Large intestine (tissue), 12 donors: ENCODE results near the gene S1PR2. TPM values are rescaled to one million over a fixed set of nuclear protein-coding genes. Genes with fewer than 3 reads are reported as not detected.

Experiments
- DNase-seq, 2 donors: peaks; one replicate each; pipeline versions ENCODE4 v3.0.0 to v3.0.0-alpha.2; 2013
- H3K27ac ChIP-seq: one replicate; pipeline ENCODE4 v1.5.1; 2013; ENCODE audit warnings: low read length
- H3K27me3 ChIP-seq: 2 replicates; pipeline ENCODE4 v1.6.1; 2013; ENCODE audit warnings: low read length; ENCODE audit not compliant: control insufficient read depth, insufficient read depth
- H3K36me3 ChIP-seq: 2 replicates; pipeline ENCODE4 v1.6.1; 2013; ENCODE audit warnings: low read length; ENCODE audit not compliant: control insufficient read depth, insufficient read depth
- H3K4me1 ChIP-seq: one replicate; pipeline ENCODE4 v1.6.1; 2013; ENCODE audit warnings: low read length; ENCODE audit not compliant: control insufficient read depth, insufficient read depth
- H3K4me3 ChIP-seq: one replicate; pipeline ENCODE4 v1.5.1; 2013; ENCODE audit warnings: low read length
- H3K9me3 ChIP-seq: one replicate; pipeline ENCODE4 v1.6.1; 2013; ENCODE audit warnings: mild to moderate bottlenecking, low read depth, low read length, moderate library complexity; ENCODE audit not compliant: control insufficient read depth
- WGBS: methylation state at CpG from one replicate; pipeline ENCODE4 v1.1.5; 2013; ENCODE audit warnings: low lambda C conversion rate; ENCODE audit not compliant: insufficient coverage; 5-methylcytosine and 5-hydroxymethylcytosine counted together
- long read RNA-seq, 11 donors: transcript quantifications; one replicate each; lab custom pipeline, GENCODE V29; 2026
- polyA plus RNA-seq: library from polyadenylated mRNA; unstranded; fragments of 120-200 nt; gene quantifications from one replicate; pipeline ENCODE4 v1.2.1, GENCODE V29; 2013

S1PR2 gene
- 4.4 TPM for polyA plus RNA-seq
- long read RNA-seq, donor 1, result 0 reads
- long read RNA-seq, donor 2, partial matches to known transcripts, result 0 of 1 reads
- long read RNA-seq, donor 2, other reads (novel, unspliced or antisense), result 0 of 1 reads
- long read RNA-seq, donor 3, result 0 reads
- long read RNA-seq, donor 4, result 0 reads
- long read RNA-seq, donor 5, partial matches to known transcripts, result 0 of 2 reads
- long read RNA-seq, donor 5, other reads (novel, unspliced or antisense), result 0 of 2 reads
- long read RNA-seq, donor 6, result 0 reads
- long read RNA-seq, donor 7, partial matches to known transcripts, result 0 of 1 reads
- long read RNA-seq, donor 7, other reads (novel, unspliced or antisense), result 0 of 1 reads
- long read RNA-seq, donor 8, result 0 reads
- long read RNA-seq, donor 9, result 0 reads
- long read RNA-seq, donor 10, partial matches to known transcripts, result 0 of 1 reads
- long read RNA-seq, donor 10, other reads (novel, unspliced or antisense), result 0 of 1 reads
- long read RNA-seq, donor 11, partial matches to known transcripts, result 0 of 1 reads
- long read RNA-seq, donor 11, other reads (novel, unspliced or antisense), result 0 of 1 reads

GRCh38 chr19:10230861-10231611 lies at the start of gene S1PR2:
Gene S1PR2, minus strand, starts transcription at chr19:10231331. Its CDS starts 6,426 bp downstream, at chr19:10224905.
- H3K27me3 ChIP-seq, result peaks cover 9% of the 10 kb centered on the region
- peak within 1 kb of the TSS; percentile 80 for H3K4me3 ChIP-seq
- peak; percentile 68 to 71 for DNase-seq
- H3K27ac ChIP-seq, result peak within 1 kb of the TSS; percentile 77
- WGBS, result no CpG with 5 or more reads among the region's 73 CpGs
- no peaks in the 10 kb centered on the region for H3K36me3 ChIP-seq
- H3K4me1 ChIP-seq, result peaks cover 9% of the 10 kb centered on the region
- H3K9me3 ChIP-seq, result peaks cover 6% of the 10 kb centered on the region

GRCh38 chr19:10279737-10280442 lies 48.8 kb upstream of the S1PR2 start:
- no peak overlapping the region for H3K4me3 ChIP-seq
- peaks cover 2% of the 10 kb centered on the region for H3K27me3 ChIP-seq
- H3K27ac ChIP-seq, result no peak overlapping the region
- H3K9me3 ChIP-seq, result no peaks in the 10 kb centered on the region
- WGBS, result no CpG with 5 or more reads among the region's 5 CpGs
- DNase-seq, result no peak
- no peaks in the 10 kb centered on the region for H3K4me1 ChIP-seq
- peaks cover 20% of the 10 kb centered on the region for H3K36me3 ChIP-seq

GRCh38 chr19:10278935-10279334 lies 47.8 kb upstream of the S1PR2 start:
- Histone ChIP-seq H3K36me3 (peaks cover 16% of the 10 kb centered on the region), H3K4me1 (no peaks in the 10 kb centered on the region), H3K4me3 (no peak overlapping the region), H3K9me3 (no peaks in the 10 kb centered on the region), H3K27ac (no peak overlapping the region), H3K27me3 (peaks cover 2% of the 10 kb centered on the region)
- WGBS, result 100% methylated on average over 1 of the region's 1 CpG
- DNase-seq, result no peak

- H3K36me3 ChIP-seq, result peaks cover 12% of the 10 kb centered on the region
- WGBS, result 71% methylated on average over 1 of the region's 9 CpGs
- no peak overlapping the region for H3K4me3 ChIP-seq
- peaks cover 2% of the 10 kb centered on the region for H3K27me3 ChIP-seq
- no peak overlapping the region for H3K27ac ChIP-seq
- no peak for DNase-seq
- H3K4me1 ChIP-seq, result no peaks in the 10 kb centered on the region
- no peaks in the 10 kb centered on the region for H3K9me3 ChIP-seq
These were observed 46.9 kb upstream of the S1PR2 start for GRCh38 chr19:10277795-10278589.

- Histone ChIP-seq H3K36me3 (peaks cover 12% of the 10 kb centered on the region), H3K4me1 (peaks cover 15% of the 10 kb centered on the region), H3K27ac (no peak overlapping the region), H3K9me3 (peaks cover 6% of the 10 kb centered on the region), H3K27me3 (peaks cover 30% of the 10 kb centered on the region), H3K4me3 (no peak overlapping the region)
- no CpG with 5 or more reads among the region's 10 CpGs for WGBS
- DNase-seq, result peak in 1 of 2 donors; percentile 1
These were observed 43.5 kb upstream of the S1PR2 start for GRCh38 chr19:10274589-10274988.

- Histone ChIP-seq H3K9me3 (peaks cover 6% of the 10 kb centered on the region), H3K27ac (peak overlapping the region; percentile 80), H3K4me1 (peaks cover 16% of the 10 kb centered on the region), H3K36me3 (peaks cover 6% of the 10 kb centered on the region), H3K27me3 (peaks cover 29% of the 10 kb centered on the region), H3K4me3 (peak overlapping the region; percentile 71)
- peak in 1 of 2 donors; percentile 40 for DNase-seq
- WGBS, result no CpG with 5 or more reads among the region's 12 CpGs
These were observed 40.5 kb upstream of the S1PR2 start for GRCh38 chr19:10271543-10272086.

- WGBS, result no CpG with 5 or more reads among the region's 51 CpGs
- H3K4me3 ChIP-seq, result peak within 1 kb of the TSS; percentile 71
These were observed 39.7 kb upstream of the S1PR2 start, which contains the start of gene ICAM1 for GRCh38 chr19:10270616-10271394. Gene ICAM1, plus strand, starts transcription at chr19:10271120. Its CDS starts 40 bp downstream, at chr19:10271160.

GRCh38 chr19:10270180-10270615 lies 39.1 kb upstream of the S1PR2 start:
- peaks cover 6% of the 10 kb centered on the region for H3K36me3 ChIP-seq
- peak in 1 of 2 donors; percentile 65 for DNase-seq
- H3K27me3 ChIP-seq, result peaks cover 29% of the 10 kb centered on the region
- H3K4me3 ChIP-seq, result peak overlapping the region; percentile 71
- H3K27ac ChIP-seq, result peak overlapping the region; percentile 80
- no CpG with 5 or more reads among the region's 37 CpGs for WGBS
- H3K4me1 ChIP-seq, result peaks cover 16% of the 10 kb centered on the region
- H3K9me3 ChIP-seq, result peaks cover 6% of the 10 kb centered on the region

More at GRCh38 chr19:10270616-10271394, 39.7 kb upstream of the S1PR2 start, which contains the start of gene ICAM1:
- peak within 1 kb of the TSS; percentile 80 for H3K27ac ChIP-seq
- DNase-seq, result peak; percentile 84 to 90
- peaks cover 29% of the 10 kb centered on the region for H3K27me3 ChIP-seq
- H3K9me3 ChIP-seq, result peaks cover 6% of the 10 kb centered on the region
- H3K36me3 ChIP-seq, result peaks cover 6% of the 10 kb centered on the region
- H3K4me1 ChIP-seq, result peaks cover 16% of the 10 kb centered on the region
